ENCODE measurements around the gene PRKG1. TPM values are rescaled to one million over a fixed set of nuclear protein-coding genes. Genes with fewer than 3 reads are reported as not detected.

The PRKG1 gene
- total and polyA plus RNA-seq, 2 donors (not counting 1 experiment from before 2014, with no cell fraction given): not detected

DNA sequence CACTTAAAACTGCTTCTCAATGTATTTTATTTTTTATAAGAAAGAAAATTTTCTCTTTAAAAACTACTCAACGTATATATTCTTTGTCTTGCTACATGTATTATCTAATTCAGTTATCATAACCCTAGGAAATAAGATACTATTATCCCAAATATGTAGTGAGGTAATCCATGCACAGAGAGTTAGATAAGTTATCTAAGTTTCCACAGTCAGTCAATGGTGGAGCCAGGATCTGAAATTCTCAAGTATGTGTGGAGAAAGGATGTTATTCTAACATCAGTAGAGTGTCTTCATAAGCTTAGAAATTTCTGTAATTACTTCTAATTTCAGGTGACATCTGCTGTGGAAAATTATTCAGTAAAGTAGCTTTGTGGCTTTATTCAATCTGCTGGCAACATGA lies 385.2 kb downstream of the PRKG1 start:
- ChIA-PET POLR2A (no interaction called here), CTCF (no interaction called here)
- Mint-ChIP-seq H3K9me3 (ENCODE audit: insufficient read depth) (peaks cover 3% of the 10 kb centered on the region), H3K27me3 (no peaks in the 10 kb centered on the region), H3K4me3 (no peak overlapping the region), H3K27ac (no peak overlapping the region), H3K4me1 (no peaks in the 10 kb centered on the region)
- no peak for TF ChIP-seq EZH2 (IDR thresholded peaks at IDR 0.05; ENCODE audit: borderline replicate concordance, insufficient read depth, low read depth, low read length, poor library complexity, severe bottlenecking)
- TF ChIP-seq, protein P1, sequence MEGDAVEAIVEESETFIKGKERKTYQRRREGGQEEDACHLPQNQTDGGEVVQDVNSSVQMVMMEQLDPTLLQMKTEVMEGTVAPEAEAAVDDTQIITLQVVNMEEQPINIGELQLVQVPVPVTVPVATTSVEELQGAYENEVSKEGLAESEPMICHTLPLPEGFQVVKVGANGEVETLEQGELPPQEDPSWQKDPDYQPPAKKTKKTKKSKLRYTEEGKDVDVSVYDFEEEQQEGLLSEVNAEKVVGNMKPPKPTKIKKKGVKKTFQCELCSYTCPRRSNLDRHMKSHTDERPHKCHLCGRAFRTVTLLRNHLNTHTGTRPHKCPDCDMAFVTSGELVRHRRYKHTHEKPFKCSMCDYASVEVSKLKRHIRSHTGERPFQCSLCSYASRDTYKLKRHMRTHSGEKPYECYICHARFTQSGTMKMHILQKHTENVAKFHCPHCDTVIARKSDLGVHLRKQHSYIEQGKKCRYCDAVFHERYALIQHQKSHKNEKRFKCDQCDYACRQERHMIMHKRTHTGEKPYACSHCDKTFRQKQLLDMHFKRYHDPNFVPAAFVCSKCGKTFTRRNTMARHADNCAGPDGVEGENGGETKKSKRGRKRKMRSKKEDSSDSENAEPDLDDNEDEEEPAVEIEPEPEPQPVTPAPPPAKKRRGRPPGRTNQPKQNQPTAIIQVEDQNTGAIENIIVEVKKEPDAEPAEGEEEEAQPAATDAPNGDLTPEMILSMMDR (IDR thresholded peaks at IDR 0.05): no peak
- Histone ChIP-seq H3K4me2 (replicated peaks; ENCODE audit: low read depth, low read length, poor library complexity, severe bottlenecking) (no peak overlapping the region), H2AFZ (ENCODE audit: insufficient read depth, low read depth, low read length, poor library complexity, severe bottlenecking) (no peak overlapping the region), H3K4me3 (ENCODE audit: control extremely low read depth in 1 of 5, extremely low read depth in 1 of 5, insufficient read depth in 1 of 5, low read depth in 2 of 5, low read length in 4 of 5) (no peak overlapping the region), H4K20me1 (ENCODE audit: control insufficient read depth, insufficient read depth, low read length, poor library complexity, severe bottlenecking) (no peaks in the 10 kb centered on the region), H3K27ac (ENCODE audit: low read length in 2 of 2) (no peak overlapping the region), H3K4me1 (ENCODE audit: control insufficient read depth in 2 of 2, insufficient read depth in 2 of 2, low read length in 2 of 2) (no peaks in the 10 kb centered on the region), H3K79me2 (ENCODE audit: control insufficient read depth, insufficient read depth, low read length) (no peaks in the 10 kb centered on the region), H3K36me3 (replicated peaks in 1 of 2; ENCODE audit: control extremely low read depth in 1 of 2, control insufficient read depth in 1 of 2, extremely low read depth in 1 of 2, insufficient read depth in 2 of 2, low read length in 1 of 2) (no peaks in the 10 kb centered on the region), H3K27me3 (replicated peaks in 1 of 4; ENCODE audit: control extremely low read depth in 1 of 4, control insufficient read depth in 3 of 4, insufficient read depth in 4 of 4, low read length in 3 of 4) (no peaks in the 10 kb centered on the region), H3K9ac (ENCODE audit: low read length) (no peak overlapping the region), H3K9me3 (ENCODE audit: control extremely low read depth in 1 of 3, control insufficient read depth in 2 of 3, insufficient read depth in 1 of 3, low read length in 2 of 3) (no peaks in the 10 kb centered on the region)
- ATAC-seq (ENCODE audit: low read depth) (no peak), DNase-seq (no peak)
- intact Hi-C loops (cut with micrococcal nuclease): no loop called here
- no CpG with 5 or more reads among the region's 1 CpG for WGBS (ENCODE audit: insufficient coverage)

DNA sequence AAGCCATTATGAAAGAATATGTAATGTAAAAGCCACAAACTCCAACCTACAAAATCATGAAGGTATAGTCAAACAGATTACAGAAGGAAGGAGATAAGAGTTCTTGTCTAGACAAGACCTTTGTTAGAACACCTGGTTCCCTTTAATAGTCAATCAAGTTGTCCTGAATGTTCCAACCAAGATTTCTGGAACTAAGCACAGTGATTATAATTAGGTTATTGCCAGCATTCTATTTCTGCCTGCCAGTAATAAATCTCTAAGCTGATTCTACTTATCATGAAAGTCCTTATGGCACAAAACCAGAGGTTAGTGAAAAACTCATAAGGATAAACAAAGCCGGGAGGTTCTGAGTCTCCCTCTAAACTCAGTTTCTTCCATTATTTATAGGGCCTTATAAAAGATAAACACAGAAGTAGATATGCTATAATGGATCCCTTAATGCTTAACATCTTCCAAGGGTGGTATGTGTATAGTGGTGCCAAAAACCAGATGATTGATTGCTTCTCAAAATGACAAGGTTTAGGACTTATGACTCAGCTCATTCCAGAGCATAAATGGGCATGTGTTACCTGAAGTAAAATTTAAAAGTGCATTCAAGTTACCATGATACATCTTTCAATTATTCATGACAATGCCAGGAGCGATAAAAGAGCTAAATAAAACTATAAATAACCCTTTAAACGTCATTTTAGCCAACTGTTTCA lies 387.9 kb downstream of the PRKG1 start:
- no peak overlapping the region for H3K27ac ChIP-seq (ENCODE audit: low read length in 2 of 2)
- no peak overlapping the region for H3K9ac ChIP-seq (ENCODE audit: low read length)
- no CpG with 5 or more reads among the region's 3 CpGs for WGBS (ENCODE audit: insufficient coverage)
- ATAC-seq (ENCODE audit: low read depth) (no peak), DNase-seq (no peak)
- H3K27me3 ChIP-seq (replicated peaks in 1 of 4; ENCODE audit: control extremely low read depth in 1 of 4, control insufficient read depth in 3 of 4, insufficient read depth in 4 of 4, low read length in 3 of 4): no peaks in the 10 kb centered on the region
- no peaks in the 10 kb centered on the region for H3K9me3 ChIP-seq (ENCODE audit: control extremely low read depth in 1 of 3, control insufficient read depth in 2 of 3, insufficient read depth in 1 of 3, low read length in 2 of 3)
- H2AFZ ChIP-seq (ENCODE audit: insufficient read depth, low read depth, low read length, poor library complexity, severe bottlenecking): no peak overlapping the region
- no peak overlapping the region for H3K4me3 ChIP-seq (ENCODE audit: control extremely low read depth in 1 of 5, extremely low read depth in 1 of 5, insufficient read depth in 1 of 5, low read depth in 2 of 5, low read length in 4 of 5)
- H3K4me2 ChIP-seq (replicated peaks; ENCODE audit: low read depth, low read length, poor library complexity, severe bottlenecking): no peak overlapping the region
- no peak overlapping the region for H3K27ac Mint-ChIP-seq
- POLR2A ChIA-PET: no interaction called here
- no peak for TF ChIP-seq EZH2 (IDR thresholded peaks at IDR 0.05; ENCODE audit: borderline replicate concordance, insufficient read depth, low read depth, low read length, poor library complexity, severe bottlenecking)
- TF ChIP-seq, protein P1 (IDR thresholded peaks at IDR 0.05): no peak
- H3K4me1 Mint-ChIP-seq: no peaks in the 10 kb centered on the region
- no peak overlapping the region for H3K4me3 Mint-ChIP-seq
- H4K20me1 ChIP-seq (ENCODE audit: control insufficient read depth, insufficient read depth, low read length, poor library complexity, severe bottlenecking): no peaks in the 10 kb centered on the region
- no peaks in the 10 kb centered on the region for H3K79me2 ChIP-seq (ENCODE audit: control insufficient read depth, insufficient read depth, low read length)
- no peaks in the 10 kb centered on the region for H3K4me1 ChIP-seq (ENCODE audit: control insufficient read depth in 2 of 2, insufficient read depth in 2 of 2, low read length in 2 of 2)
- H3K27me3 Mint-ChIP-seq: no peaks in the 10 kb centered on the region
- H3K9me3 Mint-ChIP-seq (ENCODE audit: insufficient read depth): no peaks in the 10 kb centered on the region
- H3K36me3 ChIP-seq (replicated peaks in 1 of 2; ENCODE audit: control extremely low read depth in 1 of 2, control insufficient read depth in 1 of 2, extremely low read depth in 1 of 2, insufficient read depth in 2 of 2, low read length in 1 of 2): no peaks in the 10 kb centered on the region
- intact Hi-C loops (cut with micrococcal nuclease): no loop called here
- CTCF ChIA-PET: interaction anchor here (1.1 kb wide), 1 partner anchor 311 kb away, joined by 3 read pairs; no protein-coding TSS in a partner anchor

Data from B cell (primary cell).